Hematopoietic multipotent progenitor cell treated with erythropoietin and hydrocortisone succinate and interleukin-3 and kit ligand, for 8 days (in vitro differentiated cells): ENCODE measurements around the gene CDH20.
A peak's percentile ranks its signal among the peaks of the same experiment; 100 is the strongest.

Experiments
- DNase-seq: peaks from one replicate; pipeline ENCODE4 v3.0.0-alpha.2; 2015

The CDH20 gene

DNA sequence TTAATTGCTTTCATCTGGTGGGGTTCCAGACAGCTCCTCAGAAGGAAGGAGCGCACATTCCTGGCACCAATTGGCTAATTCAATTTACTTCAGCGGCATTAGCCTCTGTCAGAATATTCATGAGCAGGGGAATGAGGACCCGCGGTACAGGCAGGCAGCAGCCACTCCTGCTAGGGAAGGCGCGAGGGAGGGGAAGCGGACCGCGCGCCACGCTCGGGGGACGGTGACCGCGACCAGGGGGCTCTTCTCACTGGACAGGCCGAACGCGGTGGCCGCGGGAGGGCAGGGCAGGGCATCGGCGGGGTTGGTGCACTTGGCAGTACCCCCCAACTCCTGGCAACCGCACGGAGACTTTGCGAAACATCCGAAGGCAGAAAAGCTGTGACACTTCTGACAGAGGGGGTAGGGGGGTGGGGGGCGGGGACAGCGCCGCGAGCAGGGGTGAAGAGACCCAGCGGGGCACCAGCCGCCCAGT is at the start of gene CDH20:
TSS of gene CDH20 (plus strand) at position 160 of the 475 bp plus-strand sequence.
- no peak for DNase-seq

DNA sequence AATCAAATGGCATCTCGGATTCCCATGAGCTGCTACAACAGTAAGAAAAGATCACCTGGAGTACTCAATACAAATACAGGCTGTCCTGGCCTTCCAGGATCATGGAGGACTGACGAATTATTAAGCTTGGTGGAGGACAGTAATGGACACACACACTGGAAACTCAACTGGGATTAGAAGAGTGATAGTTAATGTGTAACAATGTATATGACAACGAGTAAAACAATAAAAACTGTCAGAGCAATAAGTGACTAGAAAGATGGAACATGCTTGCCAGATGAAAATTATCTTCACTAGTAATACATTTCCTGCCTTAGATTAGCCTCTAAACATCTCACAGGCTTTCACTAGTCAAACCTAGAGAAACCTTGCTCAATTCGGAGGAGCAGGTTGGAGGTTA is 49.2 kb upstream of the CDH20 start:
- no peak for DNase-seq

GRCh38 chr18:61285777-61286176 is 47.5 kb upstream of the CDH20 start:
- DNase-seq, result no peak

DNA sequence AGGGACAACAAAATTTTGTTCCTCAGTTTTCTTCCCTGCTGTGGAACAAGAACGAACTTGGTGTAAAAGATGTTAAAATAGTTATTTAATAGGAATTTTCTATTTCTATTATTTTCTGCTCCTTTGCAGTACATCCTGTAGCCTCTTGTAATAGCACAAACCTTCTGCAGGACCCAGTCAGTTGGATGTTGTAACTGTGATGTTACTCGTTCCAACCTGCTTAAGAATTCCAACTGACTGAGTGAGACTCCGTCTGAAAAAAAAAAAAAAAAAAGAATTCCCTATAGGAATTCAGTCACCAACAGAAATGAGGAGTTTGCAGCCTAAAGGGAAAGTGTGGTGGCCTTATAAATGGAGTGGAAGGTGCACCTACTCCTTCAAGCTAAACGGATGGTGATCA is 46.4 kb upstream of the CDH20 start:
- no peak for DNase-seq

DNA sequence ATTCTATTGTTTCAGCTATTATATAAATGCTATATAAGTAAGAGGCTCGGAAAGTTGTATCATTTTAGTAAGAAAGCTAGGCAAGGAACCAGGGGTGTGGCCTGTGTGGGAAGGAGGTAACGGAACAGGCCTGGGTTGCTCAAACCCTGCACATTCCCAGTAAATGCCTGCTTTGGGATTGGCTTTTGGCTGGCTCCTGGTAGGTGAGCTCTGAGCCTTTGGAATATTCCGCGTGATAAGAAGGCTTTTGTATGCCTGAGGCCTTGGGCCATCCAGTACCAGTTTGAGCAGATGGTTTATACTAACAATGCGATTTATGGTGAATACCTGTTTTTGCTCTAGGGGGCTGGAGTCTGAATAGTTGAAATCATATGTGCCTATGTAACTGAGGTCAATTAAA is 42.6 kb upstream of the CDH20 start:
- no peak for DNase-seq

DNA sequence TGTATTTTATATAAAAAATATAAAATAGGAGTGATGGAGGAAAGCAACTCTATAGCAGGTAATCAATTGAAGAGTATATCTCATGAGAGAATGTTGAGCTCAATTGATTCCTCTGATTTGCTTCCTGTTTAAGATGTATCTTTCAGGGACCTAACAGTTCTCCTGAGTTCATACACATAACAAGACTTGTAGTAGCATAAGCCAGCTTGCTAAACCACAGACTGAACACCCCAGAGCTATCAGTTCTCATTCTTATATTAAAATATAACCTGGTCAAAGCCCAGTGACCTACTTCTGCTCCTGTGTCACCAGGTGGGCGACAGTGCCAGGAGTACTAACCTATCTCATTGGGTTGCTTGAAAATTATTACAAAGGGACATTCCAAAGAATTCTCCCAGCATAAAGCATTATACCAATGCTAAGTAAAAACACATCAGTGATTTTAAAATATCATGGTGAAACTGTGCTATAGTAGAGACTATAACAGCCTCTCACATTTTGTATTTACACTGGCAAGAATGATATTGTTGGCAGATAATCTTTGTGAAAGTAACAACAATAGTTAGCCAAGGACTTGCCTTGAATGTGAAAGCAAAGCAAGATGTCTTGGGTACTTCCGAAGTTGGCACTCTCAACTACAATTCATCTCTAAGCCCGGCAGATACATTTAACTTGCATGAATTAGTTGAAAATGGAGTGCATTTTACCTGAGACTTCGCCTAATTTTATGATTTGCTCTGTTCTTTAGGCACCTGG is 40.8 kb upstream of the CDH20 start:
- DNase-seq, result no peak

GRCh38 chr18:61295153-61295552 is 38.1 kb upstream of the CDH20 start:
- DNase-seq, result no peak

DNA sequence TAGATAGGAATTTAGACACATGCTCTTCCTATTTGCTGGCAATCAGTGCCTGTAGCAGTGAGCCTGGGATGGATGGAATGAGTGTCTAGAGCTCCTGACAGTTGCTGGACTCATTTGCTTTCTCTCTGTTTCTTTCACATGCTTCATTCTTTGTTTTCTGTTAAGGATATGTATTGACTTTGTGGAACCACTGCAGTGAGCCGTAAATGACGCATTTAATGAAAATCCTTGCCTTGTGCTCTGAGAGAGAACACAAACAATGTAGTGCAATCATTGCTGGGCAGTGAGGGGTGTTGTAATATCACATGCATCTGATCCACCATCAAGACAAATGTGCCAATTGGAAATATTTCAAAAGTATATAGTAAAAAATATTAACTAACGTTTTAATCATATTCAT is 25.2 kb upstream of the CDH20 start:
- no peak for DNase-seq

GRCh38 chr18:61308795-61309393 is 24.3 kb upstream of the CDH20 start:
- no peak for DNase-seq

DNA sequence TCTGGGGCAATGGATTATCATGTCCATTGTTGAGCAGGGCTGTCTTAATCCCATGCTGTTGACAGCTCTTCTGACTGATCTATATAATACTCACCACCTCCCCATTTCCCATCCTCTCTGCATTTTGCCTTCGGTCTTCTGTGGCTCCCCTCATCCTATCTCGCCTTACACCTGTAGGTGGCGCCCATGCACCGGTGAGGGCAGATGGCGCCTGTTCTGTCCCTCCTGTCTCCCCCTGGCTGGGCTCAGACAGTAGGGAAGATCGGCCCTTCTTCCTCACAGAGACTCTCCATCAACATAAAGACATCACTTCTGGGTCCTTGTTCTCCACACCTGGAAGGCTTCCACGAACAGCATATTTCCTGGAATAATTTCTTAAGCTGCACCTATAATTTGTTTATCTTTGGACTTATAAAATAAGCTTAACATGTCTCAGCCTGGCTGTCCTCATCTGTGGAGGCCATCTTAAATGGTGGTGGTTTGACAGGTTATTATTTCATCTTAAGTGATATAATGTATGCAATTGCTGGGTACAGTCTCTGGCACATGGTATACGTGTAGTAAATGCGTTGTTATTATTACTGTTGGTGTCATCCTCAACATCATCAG is 10.9 kb upstream of the CDH20 start:
- peak; percentile 51 for DNase-seq

DNA sequence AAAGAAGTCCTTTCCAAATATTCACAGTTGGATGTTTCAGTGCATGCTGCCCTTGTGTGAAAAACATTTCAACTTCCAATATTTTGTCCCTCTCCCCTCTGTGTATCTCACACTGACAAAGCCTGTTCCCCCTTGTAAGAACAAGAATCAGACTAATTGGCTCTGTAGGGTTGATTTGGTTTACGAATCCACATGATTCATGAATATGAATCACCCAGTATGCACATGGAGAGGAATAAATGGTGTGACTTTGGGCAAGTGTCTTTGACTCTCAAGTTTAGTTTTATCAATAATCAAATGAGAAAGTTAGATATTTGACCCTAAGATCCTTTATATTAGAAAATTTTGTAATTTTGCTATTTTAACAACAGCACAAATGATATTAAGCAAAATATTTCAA is 9.3 kb upstream of the CDH20 start:
- no peak for DNase-seq

- no peak for DNase-seq
Observed at GRCh38 chr18:61326407-61326806, 6.8 kb upstream of the CDH20 start.

DNA sequence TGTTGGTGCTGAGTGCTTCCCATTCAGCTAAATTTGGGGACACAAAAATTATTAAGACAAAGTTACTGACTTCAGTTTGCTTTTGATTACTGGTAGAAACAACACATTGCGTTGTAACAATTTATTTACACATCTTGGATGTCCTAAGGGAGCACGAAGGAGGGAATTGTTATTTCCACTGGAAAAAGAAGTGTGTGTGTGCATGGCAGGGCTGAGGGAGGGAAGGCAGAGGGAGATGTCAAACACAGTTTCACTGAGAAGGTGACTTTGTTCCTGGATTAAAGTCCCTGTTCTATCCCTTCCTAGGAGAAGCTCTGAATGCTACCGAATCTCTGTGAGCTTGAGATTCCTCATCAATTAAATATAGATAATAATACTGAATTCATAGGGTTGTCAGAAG is 3.8 kb upstream of the CDH20 start:
- DNase-seq, result no peak

GRCh38 chr18:61331051-61331450 is 2.2 kb upstream of the CDH20 start:
- DNase-seq, result no peak

GRCh38 chr18:61333746-61334490 is 688 bp downstream of the CDH20 start:
- no peak for DNase-seq

DNA sequence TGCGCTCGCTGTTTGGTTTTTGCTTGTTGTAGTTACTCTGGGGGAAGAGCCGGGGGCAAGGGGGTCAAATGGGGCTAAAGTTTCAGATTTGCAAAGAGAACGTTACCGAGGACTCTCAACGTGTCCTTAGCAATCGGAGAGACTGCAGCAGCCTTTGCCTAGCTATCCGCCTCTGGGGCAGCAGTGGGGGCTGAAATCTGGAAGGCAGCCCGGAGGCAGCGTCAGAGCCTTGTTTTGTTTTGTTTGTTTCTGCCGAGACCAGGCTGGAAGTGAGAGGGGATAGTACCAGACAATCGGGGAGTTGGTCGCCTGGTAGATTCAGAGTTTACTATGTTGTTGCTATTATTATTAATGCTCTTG is 1.2 kb downstream of the CDH20 start:
- DNase-seq, result no peak

- DNase-seq, result no peak
Observed at GRCh38 chr18:61334951-61335683, 1.9 kb downstream of the CDH20 start.

DNA sequence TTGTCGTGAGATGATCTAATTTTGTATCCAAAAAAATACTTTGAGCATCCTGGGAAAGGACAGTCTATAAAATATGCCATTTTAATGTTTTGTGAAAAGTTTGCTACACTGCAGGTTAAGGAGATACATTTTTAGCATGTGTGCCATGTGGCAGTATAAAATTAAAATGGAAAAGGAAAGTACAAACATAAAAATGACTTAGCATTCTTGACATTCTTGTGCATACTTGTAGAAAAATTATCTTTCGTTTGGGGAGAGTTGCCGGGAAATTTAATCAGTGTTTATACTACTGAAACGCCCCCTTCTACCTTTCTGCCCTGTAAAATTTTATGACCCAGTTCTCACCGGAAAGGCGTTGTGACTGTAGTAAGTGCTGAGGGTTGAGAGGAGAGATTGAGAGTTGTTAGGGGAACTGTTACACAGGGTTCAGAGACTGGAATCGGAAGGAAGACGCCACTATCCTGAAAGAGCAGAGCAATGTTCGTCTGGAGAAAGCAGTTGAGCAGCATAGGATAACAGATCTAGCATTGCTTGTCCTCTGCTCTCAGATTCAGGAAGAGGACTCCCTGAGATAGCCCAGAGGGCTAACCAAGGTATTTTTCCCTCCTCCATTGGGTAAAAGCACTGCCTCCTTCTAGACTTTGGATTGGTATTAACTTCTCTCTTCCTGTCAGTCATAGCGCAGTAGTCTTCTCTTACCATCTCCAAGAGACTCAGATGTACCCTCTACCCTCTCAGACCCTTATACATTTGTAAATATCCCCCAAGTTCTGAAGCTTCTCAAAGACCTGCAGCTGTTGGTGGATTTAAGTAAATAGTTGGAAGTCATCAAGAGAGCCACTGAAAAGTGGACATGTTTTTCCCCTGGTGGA is 2.7 kb downstream of the CDH20 start:
- DNase-seq, result no peak

GRCh38 chr18:61336766-61337165 is 3.5 kb downstream of the CDH20 start:
- no peak for DNase-seq

DNA sequence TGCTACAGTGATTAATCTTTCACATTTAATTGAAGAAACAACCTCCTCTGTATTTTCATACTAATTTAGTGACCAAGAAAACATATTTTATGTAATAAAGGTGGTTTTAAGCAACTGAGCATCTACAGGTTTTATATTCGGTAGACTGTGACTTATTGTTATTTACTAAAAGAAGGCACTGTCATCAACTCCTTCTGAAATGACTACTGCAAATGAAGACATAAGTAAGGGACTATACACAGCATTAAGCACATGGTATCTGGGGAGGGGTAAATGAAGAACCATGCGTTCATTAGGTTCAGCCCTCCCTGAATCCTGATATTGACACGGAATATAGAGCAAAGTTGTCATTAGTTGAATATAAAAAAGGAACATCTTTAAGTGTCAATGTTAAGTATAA is 4.3 kb downstream of the CDH20 start:
- no peak for DNase-seq

GRCh38 chr18:61340148-61340547 is 6.9 kb downstream of the CDH20 start:
- DNase-seq, result no peak

DNA sequence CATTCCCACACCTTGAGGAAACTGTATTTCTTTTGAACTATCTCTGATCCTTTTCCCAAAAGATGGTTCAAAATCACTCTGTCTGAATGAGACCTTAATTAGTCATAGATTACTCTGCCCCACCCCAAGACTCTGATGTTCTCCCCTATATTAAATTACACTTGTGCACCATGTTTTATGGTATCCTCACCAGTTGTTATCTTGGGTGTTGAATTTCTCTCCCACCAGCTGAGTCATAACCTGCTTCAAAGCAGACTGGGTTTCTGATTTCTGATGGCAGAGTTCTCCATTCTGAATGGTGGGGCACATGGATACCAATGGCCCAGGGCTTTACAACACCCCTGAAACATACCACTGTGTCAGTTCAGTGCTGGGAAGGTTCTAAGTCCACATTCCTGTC is 15.0 kb downstream of the CDH20 start:
- no peak for DNase-seq
